GM12874 (cell line): ENCODE results near the gene STRN.

Experiments
- CTCF ChIP-seq: IDR thresholded peaks from 2 replicates; pipeline ENCODE4 v1.5.1; 2011; ENCODE audit warnings: low read depth, mild to moderate bottlenecking, control low read depth, low read length, moderate library complexity; ENCODE audit not compliant: insufficient read depth

STRN gene

DNA sequence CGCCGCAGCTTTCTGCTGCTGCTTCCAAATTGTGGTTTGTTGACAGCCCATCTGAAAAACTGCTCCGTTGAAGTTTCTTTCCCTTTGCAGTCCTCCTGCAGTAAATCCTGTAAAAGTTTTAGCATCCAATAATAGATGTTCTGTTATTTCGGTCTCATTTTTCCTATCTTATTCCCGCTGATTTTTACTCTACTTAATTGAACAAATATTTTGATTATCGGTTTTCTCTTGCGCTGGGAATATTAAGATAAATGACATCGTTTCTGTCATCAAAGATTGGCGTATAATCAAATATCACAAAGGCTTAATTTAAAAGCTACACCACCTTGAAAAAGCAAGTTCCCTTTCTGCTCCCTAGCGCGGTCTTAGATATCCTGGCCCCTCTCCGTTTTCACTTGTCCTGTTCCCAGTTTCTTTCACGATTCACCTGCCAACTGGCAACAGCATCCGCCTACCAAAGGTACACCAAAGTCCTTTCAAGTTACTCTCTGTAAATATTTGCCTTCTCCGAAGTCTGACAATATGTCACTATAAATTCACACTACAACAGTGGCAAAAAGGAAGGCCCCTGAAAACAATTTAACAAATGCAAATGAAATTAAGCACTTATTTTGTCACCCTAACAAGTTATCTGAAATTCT, 1.0 kb upstream of the STRN start:
- no peak for TF ChIP-seq CTCF

DNA sequence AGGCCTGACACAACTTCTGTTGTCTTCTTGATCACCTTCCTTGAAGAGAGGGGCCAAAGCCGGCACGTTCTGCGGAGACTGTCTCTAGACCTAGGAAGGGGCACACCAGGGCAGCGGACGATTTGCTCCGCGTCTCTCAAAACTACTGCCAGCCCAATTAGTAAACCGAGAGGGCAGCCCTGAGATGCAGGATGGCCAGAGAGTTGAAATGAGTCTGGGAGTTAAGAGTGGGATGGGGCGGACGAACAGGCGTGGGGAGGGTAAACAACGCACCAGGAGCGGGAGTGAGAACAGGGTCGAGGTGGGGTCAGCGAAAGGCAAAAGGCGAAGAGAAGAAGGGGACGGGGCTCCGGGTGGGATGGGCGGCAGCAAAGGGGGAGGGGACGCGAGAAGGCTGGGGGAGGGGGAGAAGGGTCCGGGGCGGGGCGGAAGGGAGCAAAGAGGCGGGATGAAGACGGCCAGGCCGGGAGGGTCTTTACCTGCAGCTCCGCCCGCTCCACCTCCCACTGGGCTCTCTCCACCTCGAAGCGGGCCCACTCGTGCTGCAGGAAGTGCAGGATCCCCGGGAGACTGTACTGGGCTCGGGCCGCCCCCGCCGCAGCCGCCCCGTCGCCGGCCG, 476 bp downstream of the STRN start:
- TF ChIP-seq CTCF, result no peak

- no peak for TF ChIP-seq CTCF
Observed at GRCh38 chr2:36965206-36965605, 1.1 kb downstream of the STRN start.

- TF ChIP-seq CTCF, result no peak
Observed at GRCh38 chr2:36964496-36965058, 1.8 kb downstream of the STRN start.

- TF ChIP-seq CTCF, result no peak
Observed at GRCh38 chr2:36963734-36964133, 2.6 kb downstream of the STRN start.

GRCh38 chr2:36963106-36963505, 3.2 kb downstream of the STRN start:
- no peak for TF ChIP-seq CTCF

GRCh38 chr2:36960773-36961172, 5.6 kb downstream of the STRN start:
- TF ChIP-seq CTCF, result no peak
